ENCODE data around the gene SRR. TPM values are rescaled to one million over a fixed set of nuclear protein-coding genes. Genes with fewer than 3 reads are reported as not detected.

Gene SRR
- total and polyA plus RNA-seq, 9 of the 15 experiments (the other 6 are each of a cell fraction or from before 2014, with no cell fraction given) = 5.0 to 19.4 (median 7.9) TPM

DNA sequence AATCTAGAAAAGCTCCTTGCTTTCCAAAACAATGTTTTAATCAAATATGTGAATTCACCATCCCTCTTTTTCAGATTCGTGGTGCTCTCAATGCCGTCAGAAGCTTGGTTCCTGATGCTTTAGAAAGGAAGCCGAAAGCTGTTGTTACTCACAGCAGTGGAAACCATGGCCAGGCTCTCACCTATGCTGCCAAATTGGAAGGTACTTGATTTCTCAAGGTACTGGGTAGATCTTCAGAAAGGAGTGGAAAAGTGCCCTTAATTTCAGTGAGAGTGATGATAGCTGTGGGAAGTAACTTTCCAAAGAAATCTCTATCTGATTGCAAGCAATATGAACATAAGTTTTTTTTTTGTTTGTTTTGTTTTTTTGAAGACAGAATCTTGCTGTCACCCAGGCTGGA lies 14.0 kb downstream of the SRR start:
- in situ Hi-C loops (cut with MboI) = no loop called here
- no peaks in the 10 kb centered on the region for H4K20me1 ChIP-seq (replicated peaks; ENCODE audit: control insufficient read depth, insufficient read depth, low read length)
- H3K27me3 ChIP-seq (ENCODE audit: control insufficient read depth in 2 of 2, insufficient read depth in 2 of 2, low read length in 2 of 2) = no peaks in the 10 kb centered on the region
- no peak overlapping the region for H3K27ac ChIP-seq (ENCODE audit: extremely low read depth, low read depth, low read length)
- intact Hi-C loops (cut with micrococcal nuclease) = no loop called here
- no peaks in the 10 kb centered on the region for H3K9me1 ChIP-seq (ENCODE audit: control insufficient read depth, insufficient read depth, low read length)
- ATAC-seq = no peak
- ChIA-PET CTCF (ENCODE audit: low intra/inter-chr PET ratio) (no interaction called here), POLR2A (interaction anchor here (0.7 to 2.2 kb wide), 5 partner anchors 11 to 36 kb away, joined by 3 to 7 read pairs (median 6); no protein-coding TSS in a partner anchor)
- H2AFZ ChIP-seq (ENCODE audit: low read depth, low read length) = no peak overlapping the region
- no peak overlapping the region for H3K9ac ChIP-seq (ENCODE audit: insufficient read depth in 1 of 2, low read depth in 2 of 2, low read length in 2 of 2)
- WGBS (ENCODE audit: insufficient coverage, low coverage, missing lambda C conversion rate) = 86% methylated on average over 3 of the region's 3 CpGs
- no TSS peak for BruUV-seq (replicated peaks)
- DNase-seq (ENCODE audit: extremely low read depth in 1 of 4, low spot score in 3 of 4) = no peak
- H3K9me3 ChIP-seq (replicated peaks; ENCODE audit: control insufficient read depth, insufficient read depth, low read depth, low read length) = no peaks in the 10 kb centered on the region
- no peaks in the 10 kb centered on the region for H3K79me2 ChIP-seq (ENCODE audit: control insufficient read depth, insufficient read depth, low read length)
- no peak overlapping the region for H3K4me3 ChIP-seq
- no peak overlapping the region for H3K4me2 ChIP-seq (ENCODE audit: insufficient read depth, low read length)
- peaks cover 2% of the 10 kb centered on the region; the same call in 1 of the 3 replicates for H3K36me3 ChIP-seq (ENCODE audit: control insufficient read depth, insufficient read depth, low read length)
- TF ChIP-seq, protein P1, sequence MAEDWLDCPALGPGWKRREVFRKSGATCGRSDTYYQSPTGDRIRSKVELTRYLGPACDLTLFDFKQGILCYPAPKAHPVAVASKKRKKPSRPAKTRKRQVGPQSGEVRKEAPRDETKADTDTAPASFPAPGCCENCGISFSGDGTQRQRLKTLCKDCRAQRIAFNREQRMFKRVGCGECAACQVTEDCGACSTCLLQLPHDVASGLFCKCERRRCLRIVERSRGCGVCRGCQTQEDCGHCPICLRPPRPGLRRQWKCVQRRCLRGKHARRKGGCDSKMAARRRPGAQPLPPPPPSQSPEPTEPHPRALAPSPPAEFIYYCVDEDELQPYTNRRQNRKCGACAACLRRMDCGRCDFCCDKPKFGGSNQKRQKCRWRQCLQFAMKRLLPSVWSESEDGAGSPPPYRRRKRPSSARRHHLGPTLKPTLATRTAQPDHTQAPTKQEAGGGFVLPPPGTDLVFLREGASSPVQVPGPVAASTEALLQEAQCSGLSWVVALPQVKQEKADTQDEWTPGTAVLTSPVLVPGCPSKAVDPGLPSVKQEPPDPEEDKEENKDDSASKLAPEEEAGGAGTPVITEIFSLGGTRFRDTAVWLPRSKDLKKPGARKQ (CRISPR knock-in tag; IDR thresholded peaks at IDR 0.05) = no peak
- TF ChIP-seq TRIM28 (IDR thresholded peaks at IDR 0.05) = no peak
- H3K4me1 ChIP-seq (replicated peaks in 1 of 2; ENCODE audit: control insufficient read depth in 2 of 2, insufficient read depth in 2 of 2, low read length in 2 of 2) = peaks cover 0 to 7% of the 10 kb centered on the region in 2 experiments; a peak in 3 of 5 replicates
- no peak for FAIRE-seq

DNA sequence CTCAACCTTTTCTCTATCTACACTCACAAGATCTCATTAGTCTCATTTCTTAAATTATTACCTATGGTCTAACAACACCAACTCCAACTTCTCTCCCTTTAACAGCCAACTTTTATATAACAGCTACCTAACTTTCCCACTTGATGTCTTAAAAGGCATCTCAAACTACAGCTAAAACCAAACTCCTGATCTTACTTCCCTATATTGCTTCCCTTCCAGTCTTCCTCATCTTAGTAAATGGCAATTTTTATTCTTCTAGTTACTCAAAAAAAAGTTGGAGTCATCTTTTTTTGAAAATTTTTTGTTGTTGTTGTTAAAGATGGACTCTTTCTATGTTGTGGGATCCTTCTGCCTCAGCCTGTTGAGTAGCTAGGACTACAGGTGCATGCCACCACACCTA lies 15.3 kb downstream of the SRR start:
- H3K4me1 ChIP-seq (replicated peaks in 1 of 2; ENCODE audit: control insufficient read depth in 2 of 2, insufficient read depth in 2 of 2, low read length in 2 of 2) = peaks cover 0 to 7% of the 10 kb centered on the region in 2 experiments; a peak in 3 of 5 replicates
- no peak overlapping the region for H3K4me2 ChIP-seq (ENCODE audit: insufficient read depth, low read length)
- ChIA-PET CTCF (ENCODE audit: low intra/inter-chr PET ratio) (no interaction called here), POLR2A (interaction anchor here (0.8 to 2.2 kb wide), 5 partner anchors 8 to 14 kb away, joined by 4 to 7 read pairs (median 4); no protein-coding TSS in a partner anchor)
- peaks cover 15% of the 10 kb centered on the region for H3K36me3 ChIP-seq (ENCODE audit: control insufficient read depth, insufficient read depth, low read length)
- DNase-seq (ENCODE audit: extremely low read depth in 1 of 4, low spot score in 3 of 4) (no peak), FAIRE-seq (no peak), ATAC-seq (no peak)
- intact Hi-C loops (cut with micrococcal nuclease) (no loop called here), in situ Hi-C loops (cut with MboI) (no loop called here)
- H3K9me3 ChIP-seq (replicated peaks; ENCODE audit: control insufficient read depth, insufficient read depth, low read depth, low read length) = no peaks in the 10 kb centered on the region
- no peaks in the 10 kb centered on the region for H3K79me2 ChIP-seq (ENCODE audit: control insufficient read depth, insufficient read depth, low read length)
- H3K9ac ChIP-seq (ENCODE audit: insufficient read depth in 1 of 2, low read depth in 2 of 2, low read length in 2 of 2) = no peak overlapping the region
- no peak overlapping the region for H2AFZ ChIP-seq (ENCODE audit: low read depth, low read length)
- BruUV-seq (replicated peaks) = no TSS peak
- H3K27me3 ChIP-seq (ENCODE audit: control insufficient read depth in 2 of 2, insufficient read depth in 2 of 2, low read length in 2 of 2) = no peaks in the 10 kb centered on the region
- H3K27ac ChIP-seq (ENCODE audit: extremely low read depth, low read depth, low read length) = no peak overlapping the region
- no peaks in the 10 kb centered on the region for H3K9me1 ChIP-seq (ENCODE audit: control insufficient read depth, insufficient read depth, low read length)
- H4K20me1 ChIP-seq (replicated peaks; ENCODE audit: control insufficient read depth, insufficient read depth, low read length) = no peaks in the 10 kb centered on the region
- no peak overlapping the region for H3K4me3 ChIP-seq
- TF ChIP-seq EWSR1 (IDR thresholded peaks at IDR 0.05; ENCODE audit: borderline replicate concordance, low read depth, partially characterized antibody) (no peak), DDX20 (tag; IDR thresholded peaks at IDR 0.05; ENCODE audit: low read depth) (no peak), CREM (IDR thresholded peaks at IDR 0.05; ENCODE audit: low read depth) (no peak), ESRRA (IDR thresholded peaks at IDR 0.05; ENCODE audit: borderline replicate concordance, low read depth) (no peak), CBFA2T2 (conservative IDR thresholded peaks at IDR 0.05) (no peak), ZNF584 (CRISPR knock-in tag; IDR thresholded peaks at IDR 0.05; ENCODE audit: low read depth) (no peak)
- TF ChIP-seq, protein P2, sequence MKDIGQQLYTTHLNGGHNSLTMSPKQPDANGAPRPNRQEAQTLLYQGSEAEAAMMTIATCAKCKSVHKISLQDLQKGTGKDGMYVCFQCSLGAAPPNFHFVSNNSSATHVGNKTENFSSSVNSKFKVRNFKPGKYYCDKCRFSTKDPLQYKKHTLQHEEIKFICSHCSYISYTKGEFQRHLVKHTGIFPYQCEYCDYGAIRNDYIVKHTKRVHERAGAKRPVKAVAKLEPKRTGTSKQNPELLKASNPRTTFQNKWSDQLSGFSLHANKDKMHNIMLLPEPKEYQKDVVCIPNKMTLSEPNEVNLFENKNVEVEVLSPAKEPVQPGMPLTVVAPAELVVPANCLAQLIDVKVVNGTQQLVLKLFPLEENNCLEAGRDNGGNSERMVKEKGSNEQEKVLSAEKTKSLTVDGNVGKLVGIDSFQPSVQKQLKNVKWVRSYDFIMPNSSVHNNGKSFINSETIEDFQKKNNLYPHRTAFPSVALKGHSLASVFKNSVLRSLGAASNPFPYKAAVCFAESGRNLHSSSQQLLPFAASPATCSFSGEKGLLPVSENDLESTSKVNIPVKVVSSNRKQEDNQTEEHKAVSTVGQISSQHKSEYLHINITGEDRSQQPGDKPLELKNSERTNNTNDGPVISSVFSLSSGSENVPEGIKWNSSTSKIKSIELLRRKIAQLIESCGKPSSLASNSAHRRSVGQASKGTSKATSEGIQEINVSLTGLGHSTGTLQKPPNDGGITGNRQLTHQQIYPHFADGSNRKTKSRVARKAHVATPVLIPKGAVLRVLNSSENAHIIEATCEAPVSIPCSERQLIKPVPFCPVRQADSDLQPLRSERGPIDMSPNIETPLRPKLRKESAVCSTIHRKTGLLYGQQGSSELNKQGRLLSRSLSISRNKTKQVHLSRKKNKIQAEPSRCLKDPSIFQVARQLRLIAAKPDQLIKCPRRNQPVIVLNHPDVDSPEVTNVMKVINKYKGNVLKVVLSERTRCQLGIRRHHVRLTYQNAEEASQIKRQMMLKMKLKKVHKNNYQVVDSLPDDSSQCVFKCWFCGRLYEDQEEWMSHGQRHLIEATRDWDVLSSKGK (CRISPR knock-in tag; IDR thresholded peaks at IDR 0.05) = no peak
